ENCODE results near the gene LIFR.

DNA sequence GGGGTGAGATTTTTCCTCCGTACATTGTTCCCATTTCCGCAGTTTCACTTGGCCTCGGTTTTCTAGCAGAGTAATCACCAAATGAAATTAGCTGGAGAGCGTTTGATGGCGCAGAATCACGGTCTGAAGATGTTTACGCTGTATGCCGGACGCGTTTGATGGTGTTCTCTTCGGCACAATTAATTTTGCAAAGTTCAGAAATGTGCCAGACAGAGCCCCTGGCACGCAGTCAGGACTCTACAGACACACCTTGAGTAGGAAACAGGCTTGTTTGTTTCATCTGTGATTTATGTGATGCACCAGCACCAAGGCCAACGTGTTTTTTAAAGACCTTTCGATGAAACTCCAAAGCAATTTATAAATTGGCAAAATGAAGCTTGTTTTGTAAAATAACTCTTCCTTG is 863 bp upstream of the LIFR start:
- TF ChIP-seq POLR2A (IDR thresholded peaks at IDR 0.05; ENCODE audit: low read depth, low read length), result no peak
- no peak for TF ChIP-seq CTCF (IDR thresholded peaks at IDR 0.05; ENCODE audit: extremely low read depth in 1 of 2, insufficient read depth in 1 of 2, low read depth in 1 of 2, low read length in 2 of 2)
- TF ChIP-seq MYC (IDR thresholded peaks at IDR 0.05; ENCODE audit: low read depth, low read length), result no peak
- TF ChIP-seq POLR2AphosphoS5 (IDR thresholded peaks at IDR 0.05; ENCODE audit: insufficient read depth, low read depth, low read length), result no peak
- TF ChIP-seq EZH2 (IDR thresholded peaks at IDR 0.05; ENCODE audit: borderline replicate concordance, low read depth, low read length, severe bottlenecking), result no peak
- TF ChIP-seq JUN (IDR thresholded peaks at IDR 0.05; ENCODE audit: borderline replicate concordance, insufficient read depth, insufficient read length, low read depth), result no peak
- TF ChIP-seq, protein P1, sequence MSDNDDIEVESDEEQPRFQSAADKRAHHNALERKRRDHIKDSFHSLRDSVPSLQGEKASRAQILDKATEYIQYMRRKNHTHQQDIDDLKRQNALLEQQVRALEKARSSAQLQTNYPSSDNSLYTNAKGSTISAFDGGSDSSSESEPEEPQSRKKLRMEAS (IDR thresholded peaks at IDR 0.05; ENCODE audit: insufficient read depth, insufficient read length), result no peak
